ENCODE results near the gene PF4V1.

Gene PF4V1

GRCh38 chr4:73817341-73817740 lies 35.8 kb upstream of the PF4V1 start:
- no peak overlapping the region for H3K4me3 Mint-ChIP-seq
- H3K36me3 Mint-ChIP-seq (ENCODE audit: low read depth): no peaks in the 10 kb centered on the region
- H3K4me1 Mint-ChIP-seq: no peaks in the 10 kb centered on the region
- H3K9me3 Mint-ChIP-seq: no peaks in the 10 kb centered on the region
- H3K27me3 Mint-ChIP-seq (ENCODE audit: low read depth): no peaks in the 10 kb centered on the region
- no peak overlapping the region for H3K27ac Mint-ChIP-seq
- TF ChIP-seq, protein P1, sequence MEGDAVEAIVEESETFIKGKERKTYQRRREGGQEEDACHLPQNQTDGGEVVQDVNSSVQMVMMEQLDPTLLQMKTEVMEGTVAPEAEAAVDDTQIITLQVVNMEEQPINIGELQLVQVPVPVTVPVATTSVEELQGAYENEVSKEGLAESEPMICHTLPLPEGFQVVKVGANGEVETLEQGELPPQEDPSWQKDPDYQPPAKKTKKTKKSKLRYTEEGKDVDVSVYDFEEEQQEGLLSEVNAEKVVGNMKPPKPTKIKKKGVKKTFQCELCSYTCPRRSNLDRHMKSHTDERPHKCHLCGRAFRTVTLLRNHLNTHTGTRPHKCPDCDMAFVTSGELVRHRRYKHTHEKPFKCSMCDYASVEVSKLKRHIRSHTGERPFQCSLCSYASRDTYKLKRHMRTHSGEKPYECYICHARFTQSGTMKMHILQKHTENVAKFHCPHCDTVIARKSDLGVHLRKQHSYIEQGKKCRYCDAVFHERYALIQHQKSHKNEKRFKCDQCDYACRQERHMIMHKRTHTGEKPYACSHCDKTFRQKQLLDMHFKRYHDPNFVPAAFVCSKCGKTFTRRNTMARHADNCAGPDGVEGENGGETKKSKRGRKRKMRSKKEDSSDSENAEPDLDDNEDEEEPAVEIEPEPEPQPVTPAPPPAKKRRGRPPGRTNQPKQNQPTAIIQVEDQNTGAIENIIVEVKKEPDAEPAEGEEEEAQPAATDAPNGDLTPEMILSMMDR (IDR thresholded peaks at IDR 0.05; ENCODE audit: unreplicated experiment in 3 of 3): no peak

DNA sequence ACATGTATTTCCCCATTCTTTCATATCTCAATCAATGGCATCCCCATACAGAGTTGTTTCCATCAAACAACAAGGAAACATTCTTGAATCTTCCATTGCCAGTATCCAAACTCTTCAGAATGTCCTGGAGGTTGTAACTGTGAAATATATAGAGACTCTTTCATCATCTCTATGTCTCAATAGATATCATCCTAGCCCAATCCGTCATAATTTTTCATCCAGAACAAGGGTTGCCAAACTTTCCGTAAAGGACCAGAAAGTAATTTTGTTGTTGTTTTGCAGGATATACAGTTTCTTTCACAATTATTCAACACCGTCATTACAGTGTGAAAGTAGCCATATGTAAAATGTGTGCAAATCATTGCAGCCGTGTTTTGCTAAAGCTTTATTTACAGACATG lies 31.8 kb upstream of the PF4V1 start:
- Mint-ChIP-seq H3K36me3 (ENCODE audit: low read depth) (no peaks in the 10 kb centered on the region), H3K4me1 (no peaks in the 10 kb centered on the region), H3K4me3 (no peak overlapping the region), H3K27ac (no peak overlapping the region), H3K27me3 (ENCODE audit: low read depth) (no peaks in the 10 kb centered on the region), H3K9me3 (no peaks in the 10 kb centered on the region)
- TF ChIP-seq, protein P1 (IDR thresholded peaks at IDR 0.05; ENCODE audit: unreplicated experiment in 3 of 3): no peak

- TF ChIP-seq, protein P1 (IDR thresholded peaks at IDR 0.05; ENCODE audit: unreplicated experiment in 3 of 3): no peak
- no peaks in the 10 kb centered on the region for H3K36me3 Mint-ChIP-seq (ENCODE audit: low read depth)
- no peaks in the 10 kb centered on the region for H3K27me3 Mint-ChIP-seq (ENCODE audit: low read depth)
- H3K4me1 Mint-ChIP-seq: no peaks in the 10 kb centered on the region
- no peak overlapping the region for H3K27ac Mint-ChIP-seq
- H3K4me3 Mint-ChIP-seq: no peak overlapping the region
- H3K9me3 Mint-ChIP-seq: peaks cover 4% of the 10 kb centered on the region
Measured at GRCh38 chr4:73822389-73822788, 30.7 kb upstream of the PF4V1 start.

DNA sequence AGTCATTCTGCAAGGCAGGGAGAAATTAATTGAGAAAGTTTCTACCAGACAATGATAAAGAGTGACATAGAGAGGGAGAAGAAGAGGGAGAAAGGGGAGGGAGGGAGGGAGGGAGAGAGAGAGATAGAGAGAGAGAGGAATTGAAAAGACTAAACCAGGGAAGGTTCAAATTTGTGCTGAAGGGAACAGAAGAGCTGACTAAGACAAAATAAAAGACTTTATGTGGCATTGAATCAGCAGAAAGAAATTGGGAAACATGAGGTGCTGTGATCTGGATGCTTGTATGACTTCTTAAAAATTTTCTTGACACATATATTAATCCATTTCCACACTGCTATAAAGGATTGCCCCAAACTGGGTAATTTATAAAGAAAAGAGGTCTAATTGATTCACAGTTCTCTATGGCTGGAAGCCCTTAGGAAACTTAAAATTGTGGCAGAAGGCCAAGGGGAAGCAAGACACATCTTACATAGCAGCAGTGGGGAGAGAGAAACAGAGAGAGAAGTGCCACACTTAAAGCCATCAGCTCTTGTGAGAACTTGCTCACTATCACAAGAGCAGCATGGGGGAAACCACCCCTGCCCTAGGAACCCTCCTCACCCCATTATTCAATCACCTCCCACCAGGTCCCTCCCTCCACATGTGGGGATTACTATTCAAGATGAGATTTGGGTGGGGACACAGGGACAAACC lies 30.1 kb upstream of the PF4V1 start:
- no peaks in the 10 kb centered on the region for H3K36me3 Mint-ChIP-seq (ENCODE audit: low read depth)
- H3K9me3 Mint-ChIP-seq: peaks cover 6% of the 10 kb centered on the region
- H3K27ac Mint-ChIP-seq: no peak overlapping the region
- no peak overlapping the region for H3K4me3 Mint-ChIP-seq
- TF ChIP-seq, protein P1 (IDR thresholded peaks at IDR 0.05; ENCODE audit: unreplicated experiment in 3 of 3): no peak
- no peaks in the 10 kb centered on the region for H3K4me1 Mint-ChIP-seq
- H3K27me3 Mint-ChIP-seq (ENCODE audit: low read depth): no peaks in the 10 kb centered on the region

GRCh38 chr4:73823760-73824159 lies 29.3 kb upstream of the PF4V1 start:
- Mint-ChIP-seq H3K9me3 (peaks cover 6% of the 10 kb centered on the region), H3K4me3 (no peak overlapping the region), H3K4me1 (no peaks in the 10 kb centered on the region), H3K27me3 (ENCODE audit: low read depth) (no peaks in the 10 kb centered on the region), H3K36me3 (ENCODE audit: low read depth) (no peaks in the 10 kb centered on the region), H3K27ac (no peak overlapping the region)
- TF ChIP-seq, protein P1 (IDR thresholded peaks at IDR 0.05; ENCODE audit: unreplicated experiment in 3 of 3): no peak

- TF ChIP-seq, protein P1 (IDR thresholded peaks at IDR 0.05; ENCODE audit: unreplicated experiment in 3 of 3): no peak
- Mint-ChIP-seq H3K9me3 (peaks cover 6% of the 10 kb centered on the region), H3K27ac (no peak overlapping the region), H3K36me3 (ENCODE audit: low read depth) (no peaks in the 10 kb centered on the region), H3K4me3 (no peak overlapping the region), H3K27me3 (ENCODE audit: low read depth) (no peaks in the 10 kb centered on the region), H3K4me1 (no peaks in the 10 kb centered on the region)
Measured at GRCh38 chr4:73828956-73829355, 24.1 kb upstream of the PF4V1 start.
